T1000 (cell line): ENCODE results near the gene B4GALT6.

Experiments
- DNase-seq: peaks from one replicate; lab custom pipeline; 2025; ENCODE audit warnings: mixed read lengths; lab: John Stamatoyannopoulos, UW

Gene B4GALT6

DNA sequence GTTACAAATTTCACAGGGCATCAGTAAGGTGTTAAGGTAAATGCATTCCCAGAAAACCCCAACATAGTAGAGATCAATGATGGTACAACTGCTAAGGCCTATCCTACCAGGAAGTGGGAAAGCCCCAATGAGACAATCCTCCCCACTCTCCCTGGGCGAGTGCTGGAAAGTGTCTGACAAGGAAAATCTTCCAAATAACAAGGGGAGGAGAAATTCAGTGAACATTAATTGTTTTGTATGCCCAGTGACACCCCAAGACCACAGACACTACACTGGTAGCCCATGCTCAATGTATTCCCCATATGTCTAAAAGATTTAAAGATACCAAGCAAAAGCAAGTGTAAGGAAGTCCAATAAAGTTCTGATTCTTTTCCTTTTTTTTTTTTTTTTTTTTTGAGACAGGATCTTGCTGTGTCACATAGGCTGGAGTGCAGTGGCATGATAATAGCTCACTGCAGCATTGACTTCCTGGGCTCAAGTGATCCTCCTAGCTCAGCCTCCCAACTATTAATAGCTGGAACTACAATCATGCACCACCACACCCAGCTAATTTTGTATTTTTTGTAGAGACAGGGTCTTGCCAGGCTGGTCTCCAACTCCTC, 24.7 kb downstream of the B4GALT6 start:
- DNase-seq: no peak

DNA sequence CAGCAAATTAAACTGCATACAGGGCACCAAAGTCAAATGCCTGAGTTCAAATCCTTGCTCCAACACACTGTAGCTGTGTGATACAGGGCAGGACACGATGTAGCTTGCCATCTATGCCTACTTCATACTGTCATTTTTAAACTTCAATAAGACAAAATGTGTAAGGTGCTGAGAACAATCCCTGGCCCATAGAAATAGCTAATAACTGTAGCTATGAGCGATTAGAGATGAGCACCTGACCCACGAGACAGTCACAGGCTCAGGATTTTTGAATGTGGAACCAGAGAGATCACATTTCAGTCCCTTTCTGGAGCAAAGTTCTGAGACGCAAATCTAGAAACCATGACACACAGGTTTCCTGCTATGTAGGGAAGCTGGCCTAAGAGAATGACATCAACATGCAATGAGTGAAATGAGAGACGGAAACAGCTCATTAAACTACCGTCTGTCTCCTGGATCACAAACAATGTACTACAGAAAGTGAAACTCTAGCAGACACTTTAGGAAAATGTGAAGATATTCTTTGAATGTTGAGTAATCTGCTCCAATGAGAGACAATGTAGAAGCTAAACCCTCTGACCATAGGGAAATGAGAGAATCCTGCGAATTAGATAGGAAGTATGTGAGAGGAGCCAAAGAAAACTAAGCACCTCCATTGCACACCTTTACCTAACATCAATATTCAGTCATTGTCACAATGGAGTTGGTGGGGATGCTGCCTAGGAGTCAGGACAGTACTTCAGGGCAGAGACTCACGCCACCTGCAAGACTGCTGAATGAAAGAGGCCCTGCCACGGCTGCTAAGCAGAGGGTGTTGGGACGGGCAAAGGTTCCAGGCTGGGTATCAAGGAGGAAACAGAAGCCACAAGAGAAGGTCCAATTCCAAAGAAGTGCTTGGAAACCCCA, 25.5 kb downstream of the B4GALT6 start:
- DNase-seq: no peak

DNA sequence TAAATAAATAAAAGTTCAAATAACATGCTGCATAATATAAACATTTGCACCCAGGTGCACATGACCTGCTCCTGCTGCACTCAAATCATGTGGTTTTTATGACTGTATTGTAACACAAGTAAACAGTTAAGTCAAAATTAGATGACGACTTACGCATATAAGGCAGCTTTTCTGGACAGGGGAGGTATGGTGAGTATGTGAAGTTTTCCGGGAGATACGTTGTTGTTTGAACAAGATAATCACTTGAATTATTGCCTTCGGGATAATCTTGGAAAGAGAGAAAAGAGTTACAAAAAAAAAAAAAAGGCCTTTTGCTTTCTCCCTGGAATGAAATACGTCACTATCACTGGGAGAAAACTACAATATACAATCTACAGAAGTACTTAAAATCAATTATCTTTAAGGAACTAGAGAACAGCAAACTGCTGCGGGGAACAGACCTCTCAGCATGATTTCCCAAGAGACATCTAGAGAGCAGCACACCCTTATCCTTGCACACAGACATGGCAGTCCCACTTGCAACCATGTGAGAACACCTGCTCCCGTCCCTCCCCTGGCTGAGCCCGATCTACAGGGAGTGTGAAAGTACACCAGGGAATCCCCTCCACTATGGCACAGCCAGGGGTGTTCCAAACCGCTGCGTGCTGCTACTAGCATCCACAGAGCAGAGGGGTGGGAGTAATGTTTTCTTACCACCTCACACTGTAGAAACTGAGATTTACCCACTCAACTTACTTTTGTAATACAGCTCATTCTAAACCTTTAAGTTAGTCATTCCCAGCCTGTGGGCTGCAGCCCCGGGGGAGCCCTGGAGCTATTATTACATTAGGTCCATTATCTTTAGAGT, 26.3 kb downstream of the B4GALT6 start:
- DNase-seq: no peak

DNA sequence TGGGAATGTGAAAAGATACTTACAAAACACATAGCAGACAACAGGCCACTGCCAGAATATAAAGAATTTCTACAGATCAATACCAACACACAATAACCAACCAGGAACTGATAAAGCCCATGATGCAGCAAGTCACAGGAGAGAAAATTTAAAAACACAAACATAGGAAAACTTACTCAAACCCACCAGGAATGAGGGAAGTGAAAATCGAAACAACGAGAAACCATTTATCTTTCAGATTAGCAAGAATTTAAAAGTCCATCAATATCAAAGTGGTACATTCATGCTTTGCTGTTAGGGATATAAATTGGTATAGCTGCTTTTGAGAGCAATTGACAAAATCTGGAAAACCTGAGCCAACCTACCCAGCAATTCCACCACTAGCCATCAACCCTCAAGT, 27.6 kb downstream of the B4GALT6 start:
- no peak for DNase-seq

DNA sequence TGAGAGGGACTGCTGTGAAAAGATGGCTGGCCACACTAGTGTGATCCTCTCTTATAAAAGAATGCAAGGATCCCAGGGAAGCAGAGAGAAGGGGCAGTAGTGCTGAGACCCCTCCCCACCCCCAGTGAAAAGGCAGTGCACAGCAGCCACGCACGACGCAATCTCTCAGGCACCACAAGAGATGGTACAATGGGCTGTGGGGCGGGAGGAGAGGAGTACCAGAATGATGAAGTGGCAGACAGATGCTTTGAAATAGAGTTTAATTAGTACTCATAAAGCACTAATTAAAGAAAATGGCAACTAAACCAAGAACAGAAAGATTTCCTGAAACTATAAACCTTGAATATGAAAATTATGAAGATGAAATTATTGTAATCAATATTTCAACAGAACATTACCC, 29.0 kb downstream of the B4GALT6 start:
- no peak for DNase-seq

DNA sequence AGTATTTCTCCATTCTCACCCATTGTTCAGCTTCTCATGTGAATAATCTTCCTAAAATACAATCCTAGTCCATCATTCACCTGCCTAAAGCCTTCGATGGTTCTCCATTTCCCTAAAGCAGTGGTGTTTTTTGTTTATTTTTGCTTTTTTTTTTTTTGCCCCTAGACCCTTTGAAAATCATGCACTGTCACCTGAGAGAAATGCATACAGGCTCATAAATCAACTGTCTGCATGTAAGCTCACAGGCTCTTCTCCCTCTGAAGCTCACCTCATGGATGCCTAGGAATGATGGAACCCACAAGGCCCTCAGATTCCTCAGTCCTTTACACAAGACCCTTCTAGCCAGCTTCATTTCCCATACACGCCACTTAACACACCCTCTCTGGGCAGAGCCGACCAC, 31.5 kb downstream of the B4GALT6 start:
- DNase-seq: no peak

DNA sequence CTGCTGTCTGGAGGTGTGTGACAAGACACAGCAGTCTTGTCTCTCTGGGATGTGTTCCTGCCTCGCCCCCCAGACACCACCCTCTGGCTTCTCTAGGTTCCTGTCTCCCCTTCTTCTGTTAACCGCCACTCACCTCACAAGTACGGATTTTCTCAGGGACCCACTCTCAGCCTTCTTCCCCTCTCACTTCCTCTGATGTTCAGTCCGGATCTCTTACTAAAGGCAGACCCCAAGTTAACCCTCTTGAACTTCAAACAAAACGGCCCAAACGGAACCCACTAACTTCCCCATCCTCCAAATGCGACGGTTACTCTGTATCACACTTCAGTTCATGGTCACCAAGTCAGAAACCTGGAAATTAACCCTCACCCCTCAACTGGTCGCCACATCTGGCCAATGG, 32.0 kb downstream of the B4GALT6 start:
- no peak for DNase-seq

DNA sequence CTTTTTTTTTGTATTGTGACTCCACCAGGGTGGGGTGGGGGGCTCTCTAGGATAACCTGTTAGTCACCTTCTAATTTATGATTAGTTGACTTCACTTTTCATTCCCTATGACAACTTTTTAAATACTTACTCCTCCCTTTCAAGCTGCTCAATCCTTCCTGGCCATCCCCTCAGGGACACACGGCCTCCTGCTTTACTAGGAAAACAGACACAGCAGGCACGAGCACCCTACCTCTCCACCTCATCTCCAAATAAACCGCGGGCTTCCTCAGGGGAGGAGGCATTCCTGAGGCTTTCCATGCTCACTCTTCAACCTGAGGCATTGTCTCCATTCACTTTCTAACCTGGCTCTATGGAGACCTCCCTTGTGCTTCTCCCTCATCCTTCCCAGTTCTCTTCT, 33.0 kb downstream of the B4GALT6 start:
- DNase-seq: no peak

DNA sequence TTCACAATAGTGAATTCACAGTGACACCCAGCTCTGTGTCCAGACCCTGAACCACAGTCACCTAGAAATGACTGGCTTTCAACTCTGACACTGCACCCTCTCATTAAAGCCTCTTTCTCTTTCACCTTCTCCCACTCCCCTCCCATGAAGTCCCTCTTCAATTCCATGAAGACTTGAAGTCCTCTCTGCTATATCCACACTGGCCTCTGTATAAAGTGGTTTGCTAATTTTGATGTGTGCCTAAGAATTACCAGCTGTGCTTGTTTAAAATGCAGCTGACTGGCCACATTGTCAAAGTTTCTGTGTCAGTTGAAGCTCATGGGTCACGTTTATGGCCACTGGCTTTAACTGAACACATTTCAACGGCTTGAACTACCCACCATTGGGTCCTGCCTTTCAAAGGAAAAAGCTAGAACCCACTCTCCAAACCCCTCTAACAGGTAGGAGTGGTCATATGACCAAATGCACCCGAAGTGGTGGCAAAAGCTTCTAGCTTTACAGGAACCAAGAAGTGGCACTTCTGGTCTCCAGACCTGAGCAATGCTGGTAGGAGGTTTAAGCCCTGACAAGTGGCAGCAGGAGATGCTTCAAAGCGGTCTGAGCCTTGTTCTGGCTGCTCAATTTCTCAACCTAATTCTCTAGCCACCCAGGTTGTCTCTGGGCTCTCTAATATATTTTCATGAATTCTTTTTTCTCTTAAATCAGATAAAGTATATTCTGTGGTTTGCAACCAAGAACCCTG, 34.2 kb downstream of the B4GALT6 start:
- DNase-seq: no peak

DNA sequence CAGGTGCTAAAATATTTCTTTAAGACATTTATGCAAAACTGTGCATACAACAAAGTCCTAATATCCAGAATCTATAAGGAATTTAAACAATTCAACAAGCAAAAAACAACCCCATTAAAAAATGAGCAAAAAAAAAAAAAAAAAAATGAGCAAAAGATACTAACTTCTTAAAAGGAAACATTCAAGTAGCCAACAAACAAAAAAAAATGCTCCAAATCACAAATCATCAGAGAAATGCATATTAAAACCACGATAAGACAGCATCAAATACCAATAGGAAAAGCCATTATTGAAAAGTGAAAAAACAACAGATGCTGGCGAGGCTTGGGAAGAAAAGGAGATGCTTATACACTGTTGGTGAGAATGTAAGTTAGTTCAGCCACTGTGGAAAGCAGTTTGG, 34.9 kb downstream of the B4GALT6 start:
- DNase-seq: no peak

DNA sequence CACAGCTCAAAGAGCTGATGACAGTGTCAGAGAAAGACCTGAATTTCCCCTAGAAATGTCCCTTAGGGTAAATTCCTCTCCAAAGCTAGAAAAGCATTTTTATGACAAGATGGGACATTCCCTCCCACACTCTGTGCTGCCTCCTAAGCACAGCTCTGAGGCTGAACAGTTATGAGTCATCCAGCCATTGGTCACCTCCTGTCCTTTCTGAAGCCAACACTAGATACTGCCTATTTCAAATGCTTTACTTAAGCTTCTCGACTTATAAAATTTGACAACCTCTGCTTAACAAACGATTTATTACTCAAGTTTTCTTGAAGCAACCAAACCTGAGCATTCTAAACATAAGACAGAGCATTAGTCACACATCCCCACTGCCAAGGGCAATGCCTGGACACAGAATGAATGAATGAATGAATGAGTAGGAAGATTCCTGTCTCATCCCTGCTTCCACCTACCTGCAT, 35.4 kb downstream of the B4GALT6 start:
- DNase-seq: peak; percentile 44

DNA sequence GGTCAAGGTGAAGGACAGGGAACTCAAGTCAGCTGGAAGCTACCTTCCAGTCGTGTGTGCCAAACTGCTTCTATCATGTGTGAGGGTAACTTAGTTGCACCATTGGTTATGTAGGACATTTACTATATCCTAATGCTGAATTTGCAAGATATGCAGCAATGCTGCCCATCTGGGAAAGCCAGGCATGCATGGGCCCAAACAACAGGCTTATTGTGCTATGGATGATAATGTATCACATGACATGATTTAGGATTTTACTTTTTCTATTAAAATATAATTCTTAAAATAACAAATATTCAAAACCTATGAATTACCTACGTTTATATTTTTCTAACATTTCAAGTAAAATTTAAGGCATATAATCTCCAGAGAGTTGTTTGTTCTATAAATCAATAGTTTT, 35.9 kb downstream of the B4GALT6 start:
- no peak for DNase-seq

DNA sequence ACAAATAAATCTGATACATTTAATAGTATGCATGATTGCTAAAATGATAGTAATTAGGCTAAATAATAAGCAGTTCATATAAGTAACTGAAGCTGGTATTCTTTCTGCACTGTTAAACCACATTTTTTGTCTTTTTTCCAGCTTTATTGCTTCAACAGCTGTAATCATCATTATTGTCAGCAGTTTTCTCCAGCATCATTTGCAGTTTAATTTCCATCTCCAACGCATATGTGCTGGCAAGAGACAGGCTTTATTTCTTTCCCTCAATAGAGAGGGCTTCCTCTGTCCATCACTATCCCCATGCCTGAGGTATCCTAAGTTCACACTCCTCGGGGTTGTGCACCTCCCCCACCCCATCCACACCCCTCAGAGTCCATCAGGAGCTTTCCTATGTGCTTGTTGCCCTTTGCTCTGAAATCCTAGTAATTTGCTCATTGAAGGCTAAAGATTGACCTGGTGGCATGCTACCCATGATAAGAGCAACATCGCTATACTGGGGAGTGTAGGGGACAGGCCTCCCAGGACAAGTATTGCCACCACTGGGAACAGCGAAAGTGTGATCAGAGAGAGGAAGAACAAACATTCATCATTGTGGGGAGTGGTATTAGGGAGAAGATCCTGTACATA, 37.1 kb downstream of the B4GALT6 start:
- no peak for DNase-seq

DNA sequence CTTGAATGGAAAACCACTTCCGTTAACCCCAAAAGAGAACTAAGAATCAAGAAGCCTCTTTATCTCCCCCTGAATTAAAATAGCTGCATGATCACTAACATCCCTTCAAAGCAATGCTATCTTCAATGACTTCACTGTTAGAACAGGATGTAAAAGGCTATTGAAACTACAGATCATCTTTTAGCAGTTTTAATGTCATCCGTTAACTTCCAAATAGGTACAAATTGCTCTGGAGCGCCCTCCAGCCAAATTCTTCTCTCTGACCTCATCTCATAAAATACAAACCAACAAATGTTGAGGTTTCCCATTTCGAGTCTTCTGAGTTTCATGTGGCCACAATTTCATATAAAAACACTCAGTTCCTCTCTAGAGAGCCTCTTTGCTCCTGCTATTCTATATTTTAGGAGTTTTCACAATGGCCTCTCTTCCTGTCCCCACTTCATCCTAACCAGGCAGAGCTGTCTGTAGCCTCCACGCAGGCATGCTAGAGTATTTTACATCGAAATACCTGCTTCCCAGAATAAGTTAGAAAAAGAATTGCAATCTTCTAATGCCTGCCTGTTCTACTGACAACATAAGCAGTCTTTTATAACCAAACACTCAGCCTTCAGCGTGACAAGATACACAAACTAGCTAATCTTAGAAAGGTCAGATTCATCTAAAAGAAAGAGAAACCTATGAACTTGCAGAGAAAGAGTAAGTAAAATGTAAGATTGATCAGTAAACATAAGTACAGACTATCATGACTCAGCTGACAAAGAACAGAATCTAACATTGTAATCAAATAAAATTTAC, 37.9 kb downstream of the B4GALT6 start:
- no peak for DNase-seq

DNA sequence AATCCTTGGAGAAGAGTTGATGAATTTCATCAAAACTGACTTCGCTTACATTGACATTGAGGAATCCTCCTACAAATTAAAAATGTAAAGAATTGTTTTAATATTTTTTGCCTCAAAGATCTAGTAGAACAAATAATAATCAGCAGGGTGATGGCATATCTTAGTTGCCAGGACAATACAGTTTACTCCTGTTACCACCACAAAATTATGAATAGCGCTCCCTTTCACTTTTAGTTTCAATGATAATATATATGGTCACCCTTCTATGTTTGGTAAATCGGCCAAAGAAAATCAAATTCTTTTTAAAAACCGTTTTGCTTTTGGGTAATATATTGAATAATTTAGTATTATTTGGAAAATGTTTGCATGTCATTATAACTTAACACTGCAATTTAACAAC, 39.0 kb downstream of the B4GALT6 start:
- no peak for DNase-seq

DNA sequence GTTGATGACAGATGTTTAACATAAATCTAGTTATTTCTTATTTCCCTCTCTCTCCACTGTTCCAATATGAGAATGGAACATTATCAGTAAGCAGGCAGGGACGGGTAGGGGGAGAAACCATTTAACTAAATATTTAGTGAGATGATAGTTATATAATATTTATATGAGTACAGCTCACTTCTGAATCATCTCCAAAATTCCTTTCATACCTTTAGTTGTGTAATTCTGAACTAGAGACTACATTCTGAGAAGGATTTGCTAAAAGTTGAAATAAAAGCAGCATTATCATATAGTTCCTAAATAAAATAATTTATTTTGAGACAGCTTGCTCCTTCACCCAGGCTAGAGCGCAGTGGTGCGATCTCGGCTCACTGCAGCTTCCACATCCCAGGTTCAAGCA, 41.4 kb downstream of the B4GALT6 start:
- no peak for DNase-seq

DNA sequence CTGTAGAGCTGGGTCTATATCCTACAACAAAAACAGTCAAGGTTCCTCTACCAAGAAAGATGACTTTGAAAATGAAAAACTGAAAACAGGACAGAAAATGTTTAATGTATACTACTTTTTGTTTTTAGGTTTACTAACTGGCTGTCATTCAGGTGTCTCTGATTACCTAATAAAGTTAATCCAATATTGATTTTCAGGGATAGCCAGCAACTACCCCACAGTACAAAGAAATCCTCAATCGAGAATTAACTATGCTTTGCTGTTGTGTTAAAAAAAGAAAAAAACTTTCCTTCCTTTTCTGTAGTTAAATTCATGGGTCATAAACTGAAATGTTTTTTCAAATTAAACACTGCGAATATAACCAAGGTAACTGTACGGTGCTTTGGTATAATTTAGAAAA, 46.9 kb downstream of the B4GALT6 start:
- DNase-seq: no peak

DNA sequence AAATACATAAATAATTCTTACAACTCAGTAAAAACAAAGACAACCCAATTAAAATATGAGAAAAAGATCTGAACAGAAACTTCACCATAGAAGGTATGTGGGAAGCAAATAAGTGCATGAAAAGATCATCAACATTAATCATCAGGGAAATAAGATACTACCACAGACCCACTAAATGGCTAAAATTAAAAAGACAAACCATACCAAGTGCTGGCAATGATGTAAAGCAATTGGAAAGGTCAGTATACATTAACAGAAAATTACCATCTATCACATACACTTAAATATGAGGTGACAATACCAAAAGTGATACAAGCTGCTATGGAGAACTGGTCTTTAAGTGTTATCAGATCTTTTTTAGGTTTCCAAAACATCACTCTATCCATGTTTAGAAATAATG, 48.0 kb downstream of the B4GALT6 start:
- DNase-seq: no peak

DNA sequence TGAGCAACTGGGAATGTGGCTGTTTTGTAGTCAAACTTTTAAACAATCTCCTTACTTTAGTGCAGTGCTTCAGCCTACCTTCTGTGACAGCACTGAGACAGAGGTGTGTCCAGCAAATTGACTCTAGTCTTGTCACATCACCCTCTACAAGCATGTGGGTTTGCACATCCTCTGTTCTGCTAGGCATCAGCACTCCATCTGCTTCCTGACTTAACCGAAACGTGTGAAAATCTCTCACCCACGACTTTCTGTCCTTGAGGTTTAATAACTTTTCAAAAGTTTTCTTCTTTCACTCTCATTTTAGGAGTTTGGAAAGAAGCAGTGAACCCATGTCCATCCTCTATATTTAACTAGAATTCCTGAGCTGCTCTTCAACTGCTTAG, 50.1 kb downstream of the B4GALT6 start:
- DNase-seq: no peak
